DMS79 treated with DMSO at 0.1 percent for 48 hours (cell line): Measurements from ENCODE around the gene PTPRD.

Experiments
- DNase-seq: peaks from one replicate; lab custom pipeline; 2025; lab: John Stamatoyannopoulos, UW

Gene PTPRD

DNA sequence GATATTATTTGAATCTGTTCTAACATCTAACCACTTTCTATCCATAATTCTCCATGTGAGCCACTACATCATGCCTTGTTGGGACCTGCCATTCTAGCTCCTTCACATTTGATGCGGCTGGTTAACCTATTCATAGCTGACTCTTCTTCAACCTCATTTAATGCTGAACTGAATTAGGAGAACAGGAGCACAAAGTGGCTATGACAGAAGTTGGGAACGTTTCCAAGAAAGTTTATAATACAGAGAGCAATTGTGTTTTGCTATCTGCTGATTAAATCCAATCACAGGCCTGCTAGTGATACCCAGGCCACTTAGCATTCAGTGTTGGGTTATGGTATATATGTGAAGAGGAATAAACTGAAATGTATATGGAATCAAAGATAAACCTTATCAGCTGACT, 440.3 kb downstream of the PTPRD start:
- DNase-seq = no peak

DNA sequence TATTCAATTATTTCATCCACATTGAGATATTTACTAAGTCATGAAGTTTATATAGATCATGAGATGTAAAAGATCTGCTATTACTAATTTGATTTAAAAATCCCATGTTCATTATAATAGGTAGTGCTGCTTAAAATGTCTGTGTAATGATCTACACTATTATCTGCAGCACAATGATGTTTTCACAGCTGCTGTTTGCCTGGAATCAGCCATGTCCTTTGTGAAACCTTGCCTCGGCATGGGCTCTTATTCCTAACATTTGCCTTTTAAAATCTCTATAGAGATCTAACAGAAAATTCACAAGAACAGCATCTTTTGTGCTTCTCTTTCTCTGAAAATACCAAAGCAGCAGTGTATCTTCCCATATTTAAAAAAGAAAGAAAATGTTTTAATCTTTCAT, 444.6 kb downstream of the PTPRD start:
- DNase-seq = no peak

DNA sequence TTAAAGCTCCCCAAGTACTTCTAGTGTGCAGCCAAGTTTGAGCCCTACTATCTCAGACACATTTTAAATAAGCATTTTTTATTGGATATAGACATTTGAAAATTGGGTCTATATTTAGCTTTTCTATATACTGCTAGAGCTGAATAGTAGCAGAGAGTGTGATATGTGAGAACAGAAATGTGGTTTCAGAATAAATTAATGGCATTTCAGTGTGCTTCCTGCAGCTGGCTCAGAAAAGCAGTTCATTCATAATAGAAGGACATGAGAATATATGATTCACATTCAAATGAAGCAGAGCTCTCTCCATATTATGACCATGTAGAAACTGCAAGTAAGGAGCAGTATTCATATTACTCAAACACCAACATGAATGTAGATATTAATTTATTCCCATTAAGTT, 464.0 kb downstream of the PTPRD start:
- DNase-seq = no peak

DNA sequence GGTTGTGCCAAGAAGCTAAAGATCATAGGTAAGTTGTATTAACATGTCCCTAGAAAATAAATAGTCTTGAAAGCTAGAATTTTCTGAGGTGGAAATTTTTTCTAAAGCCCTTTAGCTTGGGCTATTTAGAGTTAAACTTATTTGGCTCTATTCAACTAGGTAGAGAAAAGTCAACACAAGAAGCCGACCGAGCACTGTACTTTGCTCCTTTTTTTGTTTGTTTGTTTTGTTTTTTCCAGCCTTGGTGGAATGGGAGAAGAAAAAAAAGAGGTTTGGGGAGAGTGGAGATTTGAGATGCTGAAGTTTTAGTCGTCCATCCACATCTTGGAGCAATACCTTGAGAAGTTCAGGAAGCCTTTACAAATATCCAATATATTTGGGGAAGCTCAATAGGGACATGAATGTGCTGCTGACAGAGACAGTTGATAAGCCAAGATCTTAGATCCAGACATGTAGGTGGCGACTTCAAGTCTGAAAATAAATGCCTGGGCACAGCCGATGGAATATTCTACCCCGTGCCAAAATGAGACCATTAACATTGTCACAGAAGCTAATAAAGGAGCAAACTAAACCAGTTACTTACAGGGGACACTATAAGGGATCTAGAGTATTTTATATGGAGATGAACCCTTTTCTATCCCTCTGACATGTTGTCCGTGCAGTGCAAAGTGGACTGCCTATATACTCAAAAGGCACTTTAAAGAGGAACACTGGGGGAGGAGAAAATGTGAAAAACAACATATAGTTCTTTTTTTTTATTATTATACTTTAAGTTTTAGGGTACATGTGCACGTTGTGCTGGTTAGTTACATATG, 466.1 kb downstream of the PTPRD start:
- DNase-seq = no peak

DNA sequence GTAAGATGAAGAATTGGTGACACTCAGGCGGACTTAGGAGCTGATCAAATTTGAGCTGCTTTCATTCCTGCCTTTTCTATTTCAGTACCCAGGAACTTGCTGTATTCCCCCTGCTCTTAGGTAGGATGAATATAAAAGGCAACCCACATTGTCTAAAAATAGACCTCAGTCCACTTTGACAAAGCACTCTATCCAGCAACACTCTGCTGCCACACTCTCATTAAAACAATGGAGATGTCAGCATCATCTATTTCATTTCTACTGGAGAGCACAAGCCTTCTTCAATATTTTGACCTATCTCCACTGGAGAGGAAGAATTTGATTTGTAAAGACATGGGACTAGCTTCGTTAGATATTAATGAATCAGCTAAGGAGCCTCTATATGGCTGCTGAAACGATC, 468.4 kb downstream of the PTPRD start:
- DNase-seq = no peak

DNA sequence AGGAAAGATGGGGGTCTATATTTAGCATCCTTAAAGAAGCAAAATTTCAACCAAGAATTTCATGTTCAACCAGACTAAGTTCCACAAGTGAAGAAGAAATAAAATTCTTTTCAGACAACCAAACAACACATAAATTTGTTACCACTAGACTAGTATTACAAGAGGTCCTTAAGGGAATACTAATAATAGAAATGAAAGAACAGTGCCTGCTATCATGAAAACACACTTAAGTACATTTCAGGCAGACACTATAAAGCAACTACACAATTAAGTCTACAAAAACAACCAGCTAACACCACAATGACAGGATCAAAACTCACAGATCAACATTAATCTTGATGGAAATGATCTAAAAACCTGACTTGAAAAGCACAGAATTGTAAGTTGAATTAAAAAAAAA, 477.2 kb downstream of the PTPRD start:
- no peak for DNase-seq

DNA sequence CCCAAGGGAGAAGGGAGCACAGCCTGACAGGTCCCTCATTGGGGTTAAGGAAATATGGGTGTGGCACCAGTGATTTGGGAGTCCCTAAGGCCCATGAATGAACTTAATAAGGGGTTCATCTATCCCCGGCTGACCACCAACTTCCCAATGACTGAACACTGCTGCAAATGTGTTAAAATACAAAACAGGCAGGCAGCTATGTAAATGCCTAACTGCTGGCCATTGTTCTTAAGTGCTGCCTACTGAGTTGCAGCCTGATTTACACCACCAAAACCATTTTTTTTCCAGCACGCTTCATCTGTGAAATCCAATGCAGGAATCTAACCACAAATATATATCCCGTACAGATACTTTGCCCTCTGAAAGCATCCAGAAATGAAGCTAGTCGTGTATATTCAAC, 478.5 kb downstream of the PTPRD start:
- no peak for DNase-seq

DNA sequence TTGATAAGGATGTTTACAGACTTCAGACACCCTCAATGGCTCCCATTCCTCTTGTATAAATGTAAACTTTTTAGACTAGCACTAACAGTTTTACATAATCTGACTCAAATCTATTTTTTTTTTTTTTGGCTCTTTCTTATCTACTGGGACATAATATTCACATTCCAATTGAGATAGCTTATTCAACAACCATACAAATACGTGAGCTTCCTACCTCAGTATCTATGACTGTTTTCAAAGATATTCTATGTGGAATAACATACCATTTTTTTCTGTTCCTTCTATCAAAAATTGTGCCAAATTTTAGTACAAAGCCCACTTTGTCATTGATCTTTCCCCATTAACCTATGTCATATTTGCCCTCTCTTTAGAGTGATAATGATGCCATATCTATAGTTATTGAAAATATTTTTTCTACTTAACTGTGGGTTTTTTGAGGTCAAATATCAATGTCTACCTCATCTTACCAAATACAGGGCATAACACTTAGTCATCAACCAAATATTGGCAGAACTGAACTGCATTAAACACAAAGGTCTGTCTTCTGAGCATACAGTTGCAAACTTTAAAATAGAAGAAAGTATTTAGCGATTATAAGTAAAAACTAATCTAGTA, 482.6 kb downstream of the PTPRD start:
- no peak for DNase-seq

DNA sequence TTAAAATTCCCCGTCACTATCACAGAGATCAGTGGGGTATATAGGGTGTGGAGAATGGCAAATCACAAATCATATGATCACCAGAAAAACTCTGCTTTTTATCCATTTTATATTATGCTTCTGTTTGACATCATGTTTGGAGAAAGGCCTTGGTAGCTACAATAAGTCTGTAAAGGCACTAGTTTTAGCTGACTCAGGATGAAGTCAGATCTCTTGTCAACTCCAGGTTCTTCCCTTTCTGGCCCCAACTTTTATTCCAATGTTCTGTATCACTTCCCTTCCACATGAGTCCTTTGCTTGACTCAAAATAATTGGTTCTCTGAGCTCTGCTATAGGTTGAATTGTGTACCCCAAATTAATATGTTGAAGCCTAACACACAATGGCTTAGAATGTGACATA, 484.9 kb downstream of the PTPRD start:
- DNase-seq = no peak

DNA sequence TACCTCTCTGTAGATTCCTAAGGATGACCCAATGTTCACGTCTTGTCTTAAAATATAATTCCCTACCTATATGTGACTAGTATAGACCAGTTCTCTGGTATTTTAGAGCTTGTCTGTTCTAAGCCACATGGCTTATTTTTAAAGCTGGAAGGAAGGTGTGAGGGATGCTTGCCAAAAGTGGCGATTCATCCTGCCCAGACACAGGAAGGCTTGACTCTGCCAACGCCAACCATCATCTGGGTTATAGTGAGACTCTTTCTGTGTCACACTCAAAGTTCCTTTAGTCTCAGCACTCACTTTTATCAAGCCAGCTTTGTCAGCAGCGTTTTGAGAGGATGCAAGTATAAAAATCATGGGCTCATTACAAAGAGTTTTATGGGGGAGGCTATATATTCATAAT, 500.0 kb downstream of the PTPRD start:
- no peak for DNase-seq

DNA sequence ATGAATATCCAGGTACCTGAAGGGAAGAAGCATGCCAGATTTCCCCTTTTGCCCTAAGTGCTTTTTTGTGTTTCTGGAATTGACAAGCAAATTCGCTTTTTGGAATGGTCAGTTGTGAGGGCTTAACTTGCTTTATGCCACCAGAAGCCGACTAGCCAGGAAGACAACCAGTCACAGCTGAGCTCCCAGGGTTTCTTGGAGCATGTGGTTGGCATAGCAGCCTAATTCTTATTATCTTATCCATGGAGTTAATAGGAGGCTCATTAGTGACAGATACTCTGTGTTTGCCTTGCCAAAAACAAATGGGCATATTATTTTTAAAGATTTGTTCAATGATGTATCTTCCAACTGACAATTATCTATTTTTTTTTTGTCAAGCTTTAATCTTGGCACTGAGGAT, 500.7 kb downstream of the PTPRD start:
- no peak for DNase-seq

DNA sequence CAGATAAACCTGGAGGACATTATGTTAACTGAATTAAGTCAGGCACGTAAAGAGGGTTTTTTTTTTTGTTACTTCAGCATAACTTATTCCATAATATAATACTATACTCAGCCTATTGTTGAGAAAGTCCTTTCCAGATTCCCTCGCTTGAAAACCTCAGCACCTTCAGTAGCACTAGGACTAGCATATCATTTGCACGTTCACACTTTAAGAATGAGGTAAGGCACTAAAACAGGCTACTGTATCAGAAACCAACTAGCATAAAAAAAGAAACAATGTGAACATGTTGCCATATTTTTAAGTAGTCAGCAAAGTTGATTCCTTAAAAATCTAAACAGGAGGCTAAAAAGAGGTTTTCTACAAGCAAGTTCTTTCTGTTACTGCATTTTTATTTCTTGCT, 504.0 kb downstream of the PTPRD start:
- DNase-seq = no peak

DNA sequence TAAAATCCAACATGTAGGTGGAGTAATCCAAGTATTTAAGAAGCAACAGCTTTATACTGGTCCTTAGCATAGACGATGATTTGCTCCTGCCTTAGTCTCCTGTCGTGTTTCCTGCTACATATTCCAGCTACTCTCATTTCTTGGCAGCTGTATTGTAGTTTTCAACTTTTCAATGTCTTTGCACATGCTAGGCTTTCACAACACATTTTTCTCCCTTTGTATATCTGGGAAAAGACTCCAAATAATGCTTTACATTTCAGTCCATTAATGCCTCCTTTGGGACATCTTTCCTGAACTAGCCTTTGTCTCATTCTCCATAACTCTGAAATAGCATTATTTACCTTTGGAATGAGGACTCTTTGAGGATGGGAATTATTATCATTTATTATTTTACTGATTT, 508.0 kb downstream of the PTPRD start:
- no peak for DNase-seq

DNA sequence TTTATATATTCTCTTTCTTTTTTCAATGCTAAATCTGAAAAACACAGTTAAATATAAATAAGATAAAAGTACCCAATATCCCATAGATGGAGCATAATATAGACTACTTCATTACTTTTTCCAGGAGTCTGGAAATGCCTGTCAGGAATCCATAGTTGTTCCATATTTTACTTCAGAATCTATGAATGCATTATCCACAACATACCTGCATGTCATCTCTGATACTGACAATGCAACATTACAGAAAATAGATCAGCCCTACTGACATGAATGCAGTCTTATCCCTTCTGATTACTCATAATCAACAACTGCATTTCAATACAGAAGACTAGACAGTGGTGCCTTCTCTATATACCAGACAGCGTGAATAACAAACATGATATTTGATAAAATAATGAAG, 517.6 kb downstream of the PTPRD start:
- DNase-seq = no peak

DNA sequence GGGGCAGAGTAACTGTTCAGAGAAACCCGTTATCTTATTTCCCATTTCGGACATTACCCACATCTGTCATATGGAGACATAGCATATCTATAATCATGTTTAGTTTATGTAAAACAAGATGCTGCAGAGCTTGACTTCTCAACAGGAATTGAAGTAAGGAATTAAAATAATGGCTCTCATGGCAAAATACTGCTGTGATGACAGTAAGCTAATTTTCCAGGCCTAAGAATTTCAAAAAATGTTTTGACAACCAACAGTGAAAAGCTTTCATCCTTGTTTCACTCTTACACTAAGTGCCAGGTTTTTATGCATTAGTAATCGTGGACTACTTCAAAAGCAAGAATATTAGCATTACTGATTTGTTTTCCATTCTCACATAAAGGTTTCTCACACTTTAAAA, 518.2 kb downstream of the PTPRD start:
- DNase-seq = no peak

DNA sequence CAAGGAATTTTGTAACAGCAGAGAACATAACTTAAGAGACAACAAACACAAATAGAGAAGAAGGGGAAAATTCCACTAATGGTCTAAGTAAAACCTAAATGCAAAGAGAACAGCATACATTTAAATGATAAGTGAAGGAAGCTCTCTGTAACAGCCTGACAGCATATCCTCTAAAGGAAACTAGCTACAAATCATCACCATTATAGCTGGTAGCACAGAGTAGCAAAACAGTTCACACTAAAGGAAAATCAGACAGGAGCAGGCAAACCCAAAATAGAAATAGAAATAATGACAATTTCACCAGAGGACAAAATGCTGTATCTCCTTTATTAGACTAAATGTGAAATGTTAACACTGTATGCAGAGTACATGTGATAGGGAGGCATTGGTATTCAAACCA, 532.8 kb downstream of the PTPRD start:
- no peak for DNase-seq

DNA sequence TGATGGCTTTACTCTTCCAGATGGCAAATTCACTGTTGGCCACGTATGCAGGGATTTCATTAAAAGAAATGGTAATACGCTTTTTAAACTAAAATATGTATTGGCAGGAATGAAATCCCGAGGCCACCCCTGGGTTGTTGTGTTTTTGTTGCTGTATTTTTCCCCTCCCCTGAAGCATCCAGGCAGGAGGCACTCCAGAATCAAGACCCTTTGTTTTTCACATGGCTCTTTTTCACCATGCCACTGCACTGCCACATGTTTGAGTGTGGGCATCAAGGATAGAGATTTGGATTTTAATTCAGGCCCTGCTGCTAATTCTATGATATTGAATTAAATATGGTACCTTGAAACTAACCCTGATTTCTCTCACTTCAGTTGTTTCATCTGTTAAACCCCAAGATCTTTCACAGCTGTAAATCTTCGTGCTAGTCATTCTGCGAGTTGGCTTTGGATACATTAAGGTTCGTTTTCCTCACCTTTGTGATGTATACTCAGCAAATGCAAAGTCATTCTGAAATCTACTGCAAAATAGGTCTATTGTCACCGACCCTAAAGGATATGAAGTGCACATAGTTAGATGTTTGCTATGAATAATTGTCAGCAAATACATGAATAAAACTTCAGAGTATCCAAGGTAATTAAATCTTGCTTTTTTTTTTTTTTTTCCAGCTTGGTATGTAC, 533.4 kb downstream of the PTPRD start:
- DNase-seq = no peak

DNA sequence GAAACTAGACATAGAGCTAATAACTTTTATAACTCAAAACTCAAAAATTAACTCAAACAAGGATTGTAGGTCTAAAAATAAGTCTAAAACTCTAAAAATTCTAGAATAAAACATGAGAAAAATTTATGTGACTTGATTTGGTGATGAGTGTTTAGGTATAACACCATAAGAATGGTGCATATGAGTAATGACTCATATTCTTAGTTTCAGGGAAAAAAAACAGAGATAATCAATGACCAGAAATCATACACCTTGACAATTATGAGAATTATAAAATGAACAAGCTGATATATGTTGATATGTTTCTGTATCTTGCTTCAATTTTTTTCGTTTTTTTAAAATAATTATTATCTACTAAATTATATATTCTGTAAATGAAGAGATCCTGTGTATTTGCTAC, 541.2 kb downstream of the PTPRD start:
- DNase-seq = no peak

DNA sequence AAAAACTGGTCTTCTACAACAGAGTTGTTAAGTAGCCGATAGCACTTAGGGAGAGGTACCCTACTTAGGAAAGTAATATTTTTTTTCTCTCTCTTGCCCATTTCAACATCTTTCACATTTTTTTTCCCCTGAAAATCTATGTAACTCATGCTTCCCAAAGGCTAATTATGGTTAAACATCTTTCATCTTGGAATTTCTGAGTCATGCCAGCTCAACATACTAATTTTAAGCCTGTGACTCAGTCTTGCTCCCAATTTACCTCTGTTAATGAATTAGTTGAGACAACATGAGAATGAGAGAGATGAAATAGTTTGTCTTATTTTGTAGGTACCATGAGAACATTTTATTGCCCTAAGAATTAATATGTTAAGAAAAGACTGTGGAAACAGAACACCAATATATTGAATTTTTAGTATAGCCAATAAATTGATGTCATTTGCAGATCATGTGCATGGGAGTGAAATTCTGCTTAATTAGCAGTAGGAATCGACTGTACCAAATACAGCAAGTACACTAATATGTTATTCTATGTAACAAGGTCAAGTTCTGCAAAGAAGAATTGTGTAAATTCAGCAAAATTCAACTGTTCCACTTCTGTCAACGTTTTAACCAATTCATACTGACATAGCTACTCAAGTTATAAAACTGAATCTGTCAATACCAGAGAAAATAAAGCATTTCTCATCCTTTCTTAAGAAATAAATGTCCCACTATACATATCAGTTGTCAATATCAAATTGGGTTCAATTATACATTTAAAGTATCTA, 550.0 kb downstream of the PTPRD start:
- no peak for DNase-seq

DNA sequence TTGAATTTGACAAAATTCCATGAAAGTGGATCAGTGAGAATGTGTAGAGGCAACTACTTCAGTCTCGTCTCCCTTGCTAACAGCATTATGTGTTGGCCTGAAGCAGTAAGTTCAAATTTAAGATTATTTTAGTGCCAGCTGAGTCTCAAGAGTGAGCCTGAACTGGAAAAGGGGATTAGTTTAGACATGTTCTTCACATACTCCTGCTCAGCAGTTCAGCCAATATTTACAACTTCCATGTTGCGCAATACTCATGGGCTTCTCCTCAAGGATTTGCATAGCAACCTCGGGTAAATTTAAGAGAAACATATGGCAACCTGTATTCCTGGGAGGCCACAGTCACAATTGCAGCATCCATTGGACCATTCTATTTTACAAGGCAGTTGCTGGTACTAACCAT, 553.8 kb downstream of the PTPRD start:
- no peak for DNase-seq

DNA sequence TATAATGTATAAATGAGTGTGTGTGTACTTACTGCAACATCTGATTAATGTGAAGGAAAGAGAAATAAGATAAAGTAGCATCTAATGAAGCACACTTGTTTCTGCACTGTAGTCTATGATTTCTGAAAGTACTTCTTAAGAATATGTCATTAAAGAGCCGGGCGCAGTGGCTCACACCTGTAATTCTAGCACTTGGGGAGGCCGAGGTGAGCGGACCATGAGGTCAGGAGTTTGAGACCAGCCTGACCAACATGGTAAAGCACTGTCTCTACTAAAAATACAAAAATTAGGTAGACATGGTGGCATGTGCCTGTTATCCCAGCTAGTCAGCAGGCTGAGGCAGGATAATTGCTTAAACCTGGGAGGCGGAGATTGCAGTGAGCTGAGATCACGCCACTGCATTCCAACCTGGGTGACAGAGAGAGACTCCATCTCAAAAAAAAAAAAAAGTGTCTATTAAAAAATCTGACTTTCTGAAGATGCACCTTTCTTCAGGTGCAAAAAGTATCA, 556.9 kb downstream of the PTPRD start:
- no peak for DNase-seq

DNA sequence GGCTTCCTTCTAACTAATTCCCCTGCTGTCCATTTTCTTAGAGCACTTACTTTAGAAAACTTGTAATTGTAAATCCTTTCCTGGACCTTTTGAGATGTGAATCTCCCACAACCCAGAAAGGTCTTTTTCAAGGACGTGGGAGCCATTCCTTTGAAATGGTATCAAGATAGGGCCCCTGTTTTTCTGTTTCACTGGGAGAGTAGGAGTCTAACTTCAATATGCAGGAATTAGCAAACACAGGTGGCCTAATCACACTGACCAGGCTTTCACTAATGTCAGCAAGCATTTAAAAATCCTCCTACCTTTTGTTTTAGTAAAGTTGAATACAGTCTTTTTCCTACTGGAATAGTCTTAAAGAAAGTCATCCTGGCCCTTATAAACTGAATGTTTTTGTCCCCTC, 558.3 kb downstream of the PTPRD start:
- DNase-seq = no peak
